ENCODE measurements around the gene ARHGEF16.

ARHGEF16 gene

DNA sequence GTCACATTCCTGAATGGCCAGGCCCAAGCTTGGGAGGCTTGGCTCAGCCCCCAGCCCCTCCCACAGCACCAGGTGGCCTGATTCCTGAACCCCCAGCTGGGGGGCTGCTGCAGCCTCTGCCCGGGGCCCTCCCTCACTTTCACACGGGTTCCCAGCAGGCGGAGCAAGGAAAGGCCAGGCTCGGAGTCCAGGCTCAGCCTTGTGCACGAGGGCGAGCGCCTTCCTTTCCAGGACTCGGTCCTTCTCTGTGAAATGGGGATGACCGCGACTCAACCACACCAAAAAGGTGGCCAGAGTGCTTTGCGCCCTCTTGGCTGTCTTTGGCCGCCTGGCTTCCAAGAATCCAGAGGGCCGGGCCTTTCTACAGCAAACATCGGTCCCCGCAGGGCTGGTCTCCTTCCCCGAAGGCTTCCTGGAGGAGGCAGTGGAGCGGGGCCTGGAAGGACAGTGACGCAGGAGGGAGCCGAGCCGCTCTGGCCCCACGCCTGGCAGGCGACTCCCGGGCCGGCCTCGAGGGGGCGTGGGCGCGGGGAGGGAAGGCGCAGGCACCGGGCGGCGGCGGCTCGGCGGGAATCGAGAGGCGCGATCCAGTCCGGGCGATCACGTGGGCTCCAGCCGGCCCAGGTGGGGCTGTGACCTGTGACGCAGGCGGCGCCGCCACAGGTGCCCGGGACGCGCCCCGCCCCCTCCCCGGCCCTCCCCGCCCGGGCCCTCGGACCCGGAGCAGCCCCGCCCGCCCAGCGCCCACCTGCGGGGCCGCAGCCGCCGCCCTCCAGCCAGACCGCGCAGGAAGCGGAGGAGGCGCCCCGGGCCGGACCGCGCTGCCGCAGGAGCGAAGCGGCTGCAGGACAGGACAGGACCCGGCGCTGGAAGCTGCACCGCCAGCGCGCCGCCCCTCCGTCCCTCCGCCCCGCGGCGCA, at the start of gene ARHGEF16:
ARHGEF16 (plus strand) TSS at position 775 of the 920 bp plus-strand sequence. CDS start 8,420 bp downstream, outside the sequence.
- DNase-seq (ENCODE audit: low read depth): no peak

DNA sequence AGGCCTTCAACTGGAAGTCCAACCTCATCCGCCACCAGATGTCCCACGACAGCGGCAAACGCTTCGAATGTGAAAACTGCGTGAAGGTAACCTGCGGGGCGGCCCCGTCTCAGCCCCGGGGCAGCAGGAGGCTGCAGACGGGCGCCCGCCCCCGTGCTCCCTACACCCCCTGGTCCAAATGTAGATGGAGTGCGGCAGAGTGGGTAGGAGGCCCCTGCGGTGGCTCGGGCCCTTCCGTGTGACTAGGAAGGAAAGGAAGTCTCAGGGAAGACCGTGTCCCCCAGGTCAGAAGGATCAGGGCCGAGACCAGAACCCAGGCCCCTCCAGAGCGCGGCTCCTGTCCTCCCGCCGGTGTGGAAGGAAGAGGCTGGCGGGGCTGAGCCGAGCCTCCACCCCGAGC, 49.7 kb upstream of the ARHGEF16 start:
- DNase-seq (ENCODE audit: low read depth): no peak

DNA sequence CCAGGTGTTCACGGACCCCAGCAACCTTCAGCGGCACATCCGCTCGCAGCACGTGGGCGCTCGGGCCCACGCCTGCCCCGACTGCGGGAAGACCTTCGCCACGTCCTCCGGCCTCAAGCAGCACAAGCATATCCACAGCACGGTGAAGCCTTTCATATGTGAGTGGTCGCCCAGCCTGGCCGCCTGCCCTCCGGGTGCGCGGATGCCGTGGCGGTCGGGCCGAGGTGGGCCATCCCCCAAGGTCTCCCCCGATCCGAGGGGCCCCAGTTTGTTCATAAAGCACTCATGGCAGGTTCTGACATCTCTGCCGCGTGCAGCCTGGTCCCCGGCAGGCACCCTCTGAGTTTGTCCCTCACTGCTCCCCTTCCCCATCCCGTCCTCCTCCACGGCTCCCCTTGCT, 49.0 kb upstream of the ARHGEF16 start:
- DNase-seq (ENCODE audit: low read depth): no peak

DNA sequence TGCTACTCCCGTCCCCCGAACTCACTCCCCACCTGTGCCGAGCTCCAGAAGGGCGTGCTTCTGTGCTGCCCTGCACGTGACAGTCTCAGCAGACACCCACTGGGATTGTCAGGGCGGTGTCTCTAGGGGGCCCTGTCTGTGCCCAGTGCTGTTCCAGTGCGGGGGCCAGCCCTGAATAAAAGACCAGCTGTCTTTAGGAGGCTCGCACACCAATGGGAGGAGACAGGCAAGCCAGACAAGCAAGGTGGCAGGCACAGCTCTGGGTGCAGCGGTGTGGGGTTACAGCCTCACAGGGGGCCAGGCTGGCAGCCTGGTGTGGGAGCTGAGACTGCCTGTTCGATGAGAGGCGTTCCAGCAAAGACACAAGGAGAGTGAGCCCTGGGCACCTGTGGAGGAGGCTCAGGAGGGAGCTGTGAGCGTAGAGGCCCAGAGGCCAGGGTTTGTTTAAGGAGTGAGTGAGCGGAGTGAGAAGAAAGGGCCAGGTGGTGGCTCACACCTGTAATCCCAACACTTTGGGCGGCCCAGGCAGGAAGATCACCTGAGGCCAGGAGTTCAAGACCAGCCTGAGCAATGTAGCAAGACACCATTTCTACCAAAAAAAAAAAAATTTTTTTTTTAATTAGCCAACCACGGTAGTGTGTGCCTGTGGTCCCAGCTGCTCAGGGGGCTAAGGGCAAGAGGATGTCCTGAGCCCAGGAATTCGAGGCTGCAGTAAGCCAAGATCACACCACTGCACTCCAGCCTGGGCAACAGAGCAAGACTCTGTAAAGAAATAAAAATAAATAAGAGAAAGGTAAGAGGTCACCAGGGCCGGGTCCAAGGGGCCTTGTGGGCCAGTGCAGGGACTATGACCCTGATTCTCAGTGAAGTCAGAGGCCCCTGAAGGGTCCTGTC, 48.2 kb upstream of the ARHGEF16 start:
- DNase-seq (ENCODE audit: low read depth): no peak

DNA sequence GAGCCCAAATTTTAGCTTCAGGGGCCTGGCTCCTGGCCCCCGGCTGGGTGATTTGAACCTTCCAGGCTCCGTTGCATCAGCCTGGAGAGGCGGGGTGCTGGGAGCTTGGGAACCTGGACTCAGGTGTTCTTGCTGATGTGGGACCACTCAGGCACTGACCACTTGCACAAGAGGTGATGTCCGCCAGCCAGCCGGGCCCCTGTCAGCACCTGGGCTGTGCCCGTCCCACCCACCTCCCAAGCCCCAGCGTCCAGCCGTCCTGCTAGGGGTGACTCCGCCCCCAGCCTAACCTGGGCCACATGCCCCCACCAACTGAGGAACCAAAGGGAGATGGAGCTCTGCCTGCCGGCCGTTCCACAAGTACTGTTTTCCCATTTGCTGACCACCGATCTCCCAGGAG, 47.4 kb upstream of the ARHGEF16 start:
- no peak for DNase-seq (ENCODE audit: low read depth)

DNA sequence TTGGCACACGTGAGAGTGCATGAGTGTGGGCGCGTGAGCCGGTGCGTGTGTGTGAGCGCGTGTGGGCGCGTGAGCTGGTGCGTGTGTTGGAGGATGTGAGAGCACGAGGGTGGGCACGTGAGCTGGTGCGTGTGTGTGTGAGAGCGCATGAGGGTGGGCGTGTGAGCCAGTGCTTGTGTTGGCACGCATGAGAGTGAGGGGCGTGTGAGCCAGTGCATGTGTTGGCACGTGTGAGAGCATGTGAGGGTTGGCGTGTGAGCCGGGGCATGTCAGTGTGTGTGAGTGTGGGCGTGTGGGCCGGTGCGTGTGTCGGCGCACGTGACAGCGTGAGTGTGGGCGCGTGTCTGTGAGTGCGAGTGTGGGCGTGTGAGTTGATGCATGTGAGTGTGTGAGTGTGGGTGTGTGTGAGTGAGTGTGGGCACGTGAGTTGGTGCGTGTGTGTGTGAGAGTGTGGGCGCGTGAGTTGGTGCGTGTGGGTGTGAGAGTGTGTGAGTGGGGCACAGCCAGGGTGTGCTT, 45.7 kb upstream of the ARHGEF16 start:
- DNase-seq (ENCODE audit: low read depth): no peak

DNA sequence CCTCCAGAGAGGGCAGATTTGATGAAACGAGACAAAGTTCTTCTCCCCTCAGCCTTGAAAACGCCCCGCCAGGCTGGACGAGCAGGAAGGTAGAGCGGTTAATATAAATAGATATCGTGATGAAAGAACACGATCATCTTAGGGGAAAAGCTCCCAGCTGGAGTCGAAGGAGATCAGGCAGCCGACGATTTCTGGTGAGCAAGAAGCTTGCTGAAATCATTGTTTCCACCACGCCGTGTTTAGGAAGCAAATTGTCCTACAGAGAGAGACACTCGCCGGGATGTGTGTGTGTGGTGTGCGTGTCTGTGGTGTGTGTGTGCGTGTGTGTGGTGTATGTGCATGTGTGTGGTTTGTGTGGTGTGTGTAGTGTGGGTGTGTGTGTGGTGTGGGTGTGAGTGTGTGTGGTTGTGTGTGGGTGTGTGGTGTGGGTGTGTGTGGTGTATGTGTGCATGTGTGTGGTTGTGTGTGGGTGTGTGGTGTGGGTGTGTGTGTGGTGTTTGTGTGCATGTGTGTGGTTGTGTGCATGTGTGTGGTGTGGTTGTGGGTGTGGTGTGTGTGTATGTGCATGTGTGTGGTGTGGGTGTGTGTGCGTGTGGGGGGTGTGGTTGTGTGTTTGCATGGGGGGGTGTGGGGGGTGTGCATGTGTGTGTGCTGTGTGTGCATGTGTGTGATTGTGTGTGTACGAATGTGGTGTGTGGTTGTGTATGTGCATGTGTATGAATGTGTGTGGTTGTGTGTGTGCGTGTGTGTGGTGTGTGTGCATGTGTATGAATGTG, 44.9 kb upstream of the ARHGEF16 start:
- no peak for DNase-seq (ENCODE audit: low read depth)

DNA sequence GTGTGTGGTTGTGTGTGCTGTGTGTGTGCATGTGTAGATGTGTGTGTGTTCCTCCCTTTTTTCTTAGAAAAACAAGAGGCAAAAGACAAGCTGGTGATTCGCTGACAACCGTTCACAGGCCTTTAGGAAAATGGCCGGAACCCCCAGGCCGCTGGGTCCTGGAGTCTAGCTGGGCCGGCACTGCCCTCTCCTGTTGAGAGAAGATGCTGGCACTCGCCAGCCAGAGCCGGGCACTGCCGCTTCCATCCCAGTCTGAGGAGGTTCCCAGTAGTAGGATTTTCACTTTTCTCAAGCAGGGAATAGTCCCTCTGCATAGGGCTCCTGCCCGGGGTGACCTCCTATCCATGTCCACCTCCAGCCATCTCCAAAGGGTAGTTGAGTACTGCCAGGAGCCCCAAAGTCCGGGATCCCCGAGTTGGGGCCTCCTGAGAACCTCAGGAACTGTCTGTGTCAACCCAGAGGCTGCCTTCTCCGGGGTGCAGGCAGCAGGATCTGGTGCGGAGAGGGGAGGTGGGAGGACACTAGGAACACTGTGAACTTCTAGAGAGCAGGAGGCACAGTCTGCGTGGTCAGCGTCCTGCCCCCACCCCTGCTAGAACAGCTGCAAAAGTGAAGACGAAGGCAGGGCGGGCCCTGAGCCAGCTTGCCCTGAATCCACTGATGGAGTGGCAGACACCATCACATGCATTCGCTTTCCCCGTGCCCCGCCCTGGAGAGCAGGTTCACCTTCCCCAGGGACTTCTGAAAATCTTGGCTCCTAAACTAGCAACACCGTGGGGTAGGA, 44.1 kb upstream of the ARHGEF16 start:
- DNase-seq (ENCODE audit: low read depth): peak; percentile 10

DNA sequence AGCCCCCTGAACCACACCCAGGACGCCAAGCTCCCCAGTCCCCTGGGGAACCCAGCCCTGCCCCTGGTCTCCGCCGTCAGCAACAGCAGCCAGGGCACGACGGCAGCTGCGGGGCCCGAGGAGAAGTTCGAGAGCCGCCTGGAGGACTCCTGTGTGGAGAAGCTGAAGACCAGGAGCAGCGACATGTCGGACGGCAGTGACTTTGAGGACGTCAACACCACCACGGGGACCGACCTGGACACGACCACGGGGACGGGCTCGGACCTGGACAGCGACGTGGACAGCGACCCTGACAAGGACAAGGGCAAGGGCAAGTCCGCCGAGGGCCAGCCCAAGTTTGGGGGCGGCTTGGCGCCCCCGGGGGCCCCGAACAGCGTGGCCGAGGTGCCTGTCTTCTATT, 42.7 kb upstream of the ARHGEF16 start:
- no peak for DNase-seq (ENCODE audit: low read depth)

DNA sequence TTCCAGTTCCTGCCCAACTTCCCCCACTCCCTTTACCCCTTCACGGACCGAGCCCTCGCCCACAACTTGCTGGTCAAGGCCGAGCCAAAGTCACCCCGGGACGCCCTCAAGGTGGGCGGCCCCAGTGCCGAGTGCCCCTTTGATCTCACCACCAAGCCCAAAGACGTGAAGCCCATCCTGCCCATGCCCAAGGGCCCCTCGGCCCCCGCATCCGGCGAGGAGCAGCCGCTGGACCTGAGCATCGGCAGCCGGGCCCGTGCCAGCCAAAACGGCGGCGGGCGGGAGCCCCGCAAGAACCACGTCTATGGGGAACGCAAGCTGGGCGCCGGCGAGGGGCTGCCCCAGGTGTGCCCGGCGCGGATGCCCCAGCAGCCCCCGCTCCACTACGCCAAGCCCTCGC, 42.1 kb upstream of the ARHGEF16 start:
- DNase-seq (ENCODE audit: low read depth): no peak

DNA sequence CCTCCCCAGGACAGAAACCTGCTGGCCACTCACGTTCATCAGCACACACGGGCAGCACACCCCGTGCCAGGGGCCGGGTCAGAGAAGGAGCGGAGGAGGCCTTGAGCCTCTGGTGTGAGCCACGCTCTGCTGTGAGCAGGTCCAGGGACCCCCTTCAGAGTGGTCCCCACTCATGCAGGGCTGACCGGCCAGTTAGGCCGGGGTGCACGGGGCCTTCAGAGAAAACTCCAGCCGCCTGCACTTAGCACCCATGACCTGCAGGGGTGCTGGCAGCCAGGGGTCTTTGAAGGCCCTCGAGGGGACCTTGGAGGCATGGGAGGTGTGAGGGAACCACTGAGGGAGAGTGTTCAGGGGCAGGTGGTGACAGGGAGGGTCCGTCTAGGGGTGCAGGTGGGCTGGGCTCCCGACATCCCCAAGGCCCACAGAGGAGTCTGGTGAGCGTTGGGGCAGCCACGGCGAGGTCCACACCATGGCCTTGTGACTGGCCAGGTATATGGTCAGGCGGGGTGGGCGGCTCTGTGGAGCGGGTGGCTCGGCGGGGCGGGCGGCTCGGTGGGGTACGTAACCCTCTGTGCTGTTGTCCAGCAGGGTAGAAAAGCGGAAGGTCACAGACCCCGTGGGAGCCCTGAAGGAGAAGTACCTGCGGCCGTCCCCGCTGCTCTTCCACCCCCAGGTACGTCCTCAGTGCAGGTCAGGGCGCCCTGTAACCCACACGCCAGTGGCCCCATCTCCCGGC, 40.3 kb upstream of the ARHGEF16 start:
- DNase-seq (ENCODE audit: low read depth): no peak

DNA sequence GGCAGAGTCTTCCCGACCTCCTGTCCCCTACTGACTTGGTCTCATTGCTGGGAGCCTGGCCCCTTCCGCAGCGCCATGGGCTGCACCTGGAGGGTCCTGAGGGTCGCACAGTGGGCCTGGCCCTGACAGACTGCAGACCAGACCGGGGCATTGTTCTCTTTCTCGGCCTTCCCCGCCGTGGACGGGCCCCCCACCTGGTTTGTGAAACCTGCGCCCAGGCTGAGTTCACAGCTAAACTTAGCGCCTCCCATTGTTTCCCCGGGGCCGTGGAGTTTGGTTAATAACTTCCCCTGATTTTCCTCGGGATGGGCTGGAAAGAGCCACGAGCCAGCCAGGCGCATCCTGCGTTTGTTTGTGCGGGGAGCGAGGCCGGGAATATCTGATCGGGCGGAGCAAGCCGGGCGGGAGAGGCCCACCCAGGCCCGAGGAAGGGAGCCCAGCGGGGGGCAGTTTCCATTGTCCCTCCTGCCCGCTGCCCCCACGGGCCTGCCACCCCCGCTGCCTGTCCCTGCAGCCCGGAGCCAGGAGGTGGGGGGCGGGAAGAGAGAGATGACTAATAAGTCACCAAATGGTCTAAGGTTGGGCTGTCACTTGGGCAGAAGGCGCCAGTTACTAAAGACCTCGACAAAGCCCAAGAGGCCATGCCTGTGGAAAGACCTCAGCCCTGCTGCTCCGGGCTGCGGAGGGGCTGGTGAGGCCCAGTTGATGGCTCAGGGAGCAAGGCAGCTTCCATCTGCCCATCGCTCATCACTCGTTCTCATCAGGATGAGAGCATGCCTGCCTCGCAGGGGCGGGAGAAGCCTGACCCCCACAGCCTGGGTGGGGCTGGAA, 39.0 kb upstream of the ARHGEF16 start:
- no peak for DNase-seq (ENCODE audit: low read depth)

DNA sequence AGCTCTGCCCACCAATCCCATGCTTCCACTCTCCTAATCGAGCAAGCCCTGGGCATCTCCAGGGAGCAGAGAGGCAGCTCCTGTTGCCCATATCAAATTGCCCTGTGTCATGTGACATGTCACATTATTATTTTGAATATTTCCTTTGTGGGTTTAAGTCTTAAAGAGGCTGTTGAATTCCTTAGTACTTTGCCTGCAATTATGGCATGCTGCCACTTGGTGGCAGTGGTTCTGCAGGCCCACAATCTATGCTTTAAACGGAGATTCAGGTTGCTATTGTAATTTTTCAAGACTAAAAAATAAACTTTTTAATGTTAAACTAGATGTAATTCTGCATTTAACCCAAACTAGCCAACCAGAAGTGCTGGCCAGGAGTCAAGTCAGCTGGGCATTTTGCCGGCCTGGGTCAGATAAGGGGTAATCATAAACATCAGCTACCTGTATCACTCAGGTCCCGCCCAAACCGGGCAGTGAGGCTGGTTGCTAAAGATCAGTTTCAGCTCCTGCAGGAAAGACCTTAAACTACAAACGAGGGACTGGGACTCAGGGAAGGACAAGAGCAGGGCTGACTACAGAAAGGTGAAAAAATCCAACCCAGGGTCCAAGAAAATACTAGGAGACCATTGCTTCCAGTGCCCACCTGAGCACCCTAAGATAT, 37.3 kb upstream of the ARHGEF16 start:
- no peak for DNase-seq (ENCODE audit: low read depth)

DNA sequence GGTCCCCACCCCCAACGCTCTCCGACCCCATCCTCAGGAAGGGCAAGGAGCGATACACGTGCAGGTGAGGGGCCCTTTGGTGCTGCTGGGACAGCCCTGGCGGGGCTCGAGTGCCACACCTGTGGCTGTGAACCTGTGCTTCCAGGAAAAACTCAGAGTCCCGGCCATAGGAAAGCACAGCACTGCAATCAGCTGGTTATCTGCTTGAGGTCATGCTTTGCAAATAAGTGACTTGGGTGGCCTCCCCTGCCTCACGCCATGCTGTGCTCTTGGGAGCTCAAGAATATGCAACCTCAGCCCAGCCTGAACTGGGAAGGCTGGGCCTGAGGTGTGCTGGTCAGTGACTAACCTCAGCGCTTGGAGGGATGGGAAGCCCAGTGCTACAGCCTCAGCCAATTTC, 36.5 kb upstream of the ARHGEF16 start:
- DNase-seq (ENCODE audit: low read depth): no peak

DNA sequence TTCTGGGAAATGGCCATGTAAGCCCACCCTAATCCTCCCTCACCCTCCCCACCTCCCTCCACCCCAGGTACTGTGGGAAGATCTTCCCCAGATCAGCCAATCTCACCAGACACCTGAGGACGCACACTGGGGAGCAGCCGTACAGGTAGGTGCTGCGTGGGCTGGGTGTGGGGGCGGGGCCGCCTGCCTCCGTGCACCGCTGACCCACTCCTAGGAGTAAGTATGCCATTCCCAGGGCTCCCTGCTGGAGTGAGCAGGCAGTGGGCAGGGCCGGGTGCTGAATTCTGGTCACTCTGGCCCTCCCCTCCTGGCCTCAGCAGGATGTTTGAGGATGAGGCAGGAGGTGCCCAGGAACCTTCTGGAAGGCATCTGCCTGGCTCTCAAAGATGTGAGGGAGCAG, 35.9 kb upstream of the ARHGEF16 start:
- no peak for DNase-seq (ENCODE audit: low read depth)

DNA sequence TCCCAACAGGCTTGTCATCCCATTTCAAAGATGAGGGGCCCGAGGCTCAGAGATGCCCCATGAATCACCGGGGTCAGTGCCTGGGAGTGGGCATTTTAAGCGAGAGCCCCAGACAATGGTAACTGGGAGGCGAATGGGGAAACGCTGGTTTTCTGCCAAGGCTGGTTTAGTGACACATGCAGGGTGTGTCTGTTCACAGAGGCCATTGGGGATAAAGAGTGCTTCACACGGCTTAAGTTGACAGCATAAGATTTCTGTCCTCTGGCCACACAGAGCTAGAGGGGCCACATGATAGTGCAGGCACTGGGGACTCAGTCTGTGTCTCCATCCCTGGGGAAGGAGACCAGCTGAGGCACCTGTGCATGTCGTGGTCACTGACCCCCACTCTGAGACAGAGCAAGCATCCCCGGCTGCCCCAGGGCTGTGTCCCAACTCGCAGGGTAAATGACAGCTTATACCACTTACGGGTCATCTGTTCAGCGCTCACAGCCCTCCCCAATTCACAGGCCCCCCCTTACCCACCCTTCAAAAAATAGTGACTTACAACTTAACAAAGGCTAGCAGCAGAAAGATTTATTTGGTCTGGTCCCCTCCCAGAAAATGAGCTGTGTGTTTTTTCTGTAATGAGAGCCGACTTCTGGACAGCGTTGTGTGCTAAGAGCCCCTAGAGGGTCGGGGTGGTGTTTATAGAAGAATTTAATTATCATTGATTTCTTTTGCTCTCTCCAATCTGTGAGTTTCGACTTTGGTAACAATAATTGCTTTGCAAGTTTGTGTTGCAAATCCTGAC, 34.9 kb upstream of the ARHGEF16 start:
- DNase-seq (ENCODE audit: low read depth): no peak

DNA sequence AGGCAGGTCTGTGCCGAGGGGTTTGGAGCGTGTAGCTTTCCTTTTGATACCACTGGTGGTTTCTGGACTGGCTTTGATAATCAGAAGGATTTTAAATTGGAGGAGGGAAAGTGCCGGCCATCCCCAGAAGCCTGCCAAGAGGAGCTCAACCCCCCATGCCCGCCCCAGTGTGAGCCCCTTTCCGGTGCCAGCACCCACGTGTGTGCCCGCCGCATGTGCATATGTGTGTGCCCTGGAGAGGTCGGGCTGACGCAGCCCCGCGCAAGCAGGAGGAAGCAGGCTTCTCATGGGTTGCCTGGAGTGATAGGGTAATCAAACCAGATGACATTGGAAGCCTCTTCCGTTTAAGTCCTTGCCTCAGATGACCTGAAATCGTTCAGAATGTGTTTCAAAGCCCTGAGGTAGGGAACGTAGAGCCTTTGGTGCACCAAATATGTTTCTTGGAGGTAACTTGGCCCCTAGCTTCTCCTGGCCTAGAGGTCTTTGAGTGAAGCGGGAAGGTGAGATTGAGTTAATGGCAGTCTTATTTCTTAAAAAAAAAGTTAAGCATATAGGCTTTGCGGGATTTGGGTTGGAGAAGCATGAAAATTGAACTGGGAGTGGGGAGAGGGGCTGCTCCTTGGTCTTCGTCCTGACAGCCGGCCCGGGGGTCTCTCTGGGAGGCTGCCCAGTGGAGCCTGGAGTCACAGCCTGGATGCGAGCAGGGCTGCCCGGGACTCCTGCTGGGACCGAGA, 34.1 kb upstream of the ARHGEF16 start:
- DNase-seq (ENCODE audit: low read depth): no peak

All from non-pigmented ciliary epithelial cell (primary cell).